Stromal cell of bone marrow (primary cell): Measurements from ENCODE around the gene CSNK2B.
A peak's percentile ranks its signal among the peaks of the same experiment; 100 is the strongest.

Experiments used
- DNase-seq: peaks from one replicate; pipeline ENCODE4 v3.0.0-alpha.2; 2012; ENCODE audit warnings: low read depth

CSNK2B gene

DNA sequence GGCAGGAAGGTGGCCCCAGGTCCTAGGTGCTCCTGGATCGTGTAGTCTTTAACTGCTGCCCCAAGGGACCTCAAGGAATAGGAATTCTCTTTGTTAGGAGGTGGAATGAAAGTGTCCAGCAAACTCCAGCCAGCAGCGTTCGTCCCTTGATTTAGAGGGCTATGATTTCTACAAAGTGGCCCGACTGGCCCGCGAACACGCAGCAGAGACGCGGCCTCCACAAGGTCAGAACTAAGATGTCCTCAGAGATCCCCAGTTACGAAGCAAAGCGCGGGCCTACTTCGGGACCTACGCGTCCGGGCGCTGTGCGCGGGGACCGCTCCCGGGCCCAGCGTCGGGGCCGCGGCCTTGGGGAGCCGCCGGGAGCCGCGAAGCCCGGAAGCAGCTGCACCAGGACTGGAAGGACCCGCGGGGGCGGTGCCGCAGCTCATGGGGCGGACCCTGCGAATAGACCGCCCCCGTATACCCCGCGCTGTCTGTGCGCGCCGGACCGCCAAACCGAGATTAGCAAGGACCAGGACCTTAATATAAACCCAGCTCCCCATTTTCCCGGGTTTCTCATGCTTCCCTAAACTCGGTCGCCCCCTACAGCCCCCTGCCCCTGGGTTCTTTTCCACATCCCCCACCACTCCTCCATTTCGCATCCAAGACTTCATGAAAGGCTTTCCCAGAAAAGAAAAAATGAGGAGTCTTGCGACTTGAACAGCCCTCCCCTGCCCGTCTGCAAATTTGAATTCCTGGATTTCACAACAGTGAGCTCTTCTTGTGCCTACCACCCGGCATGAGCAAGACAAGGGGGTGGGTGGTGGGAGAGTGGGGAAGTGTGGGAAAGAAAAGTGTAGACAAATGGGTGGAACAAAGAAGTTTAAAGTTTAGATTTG, 5.3 kb upstream of the CSNK2B start, which contains the start of gene C6orf47:
C6orf47 (minus strand) TSS at position 398 of the 881 bp plus-strand sequence. CDS start 831 bp downstream, outside the sequence.
- DNase-seq = peak; percentile 59

DNA sequence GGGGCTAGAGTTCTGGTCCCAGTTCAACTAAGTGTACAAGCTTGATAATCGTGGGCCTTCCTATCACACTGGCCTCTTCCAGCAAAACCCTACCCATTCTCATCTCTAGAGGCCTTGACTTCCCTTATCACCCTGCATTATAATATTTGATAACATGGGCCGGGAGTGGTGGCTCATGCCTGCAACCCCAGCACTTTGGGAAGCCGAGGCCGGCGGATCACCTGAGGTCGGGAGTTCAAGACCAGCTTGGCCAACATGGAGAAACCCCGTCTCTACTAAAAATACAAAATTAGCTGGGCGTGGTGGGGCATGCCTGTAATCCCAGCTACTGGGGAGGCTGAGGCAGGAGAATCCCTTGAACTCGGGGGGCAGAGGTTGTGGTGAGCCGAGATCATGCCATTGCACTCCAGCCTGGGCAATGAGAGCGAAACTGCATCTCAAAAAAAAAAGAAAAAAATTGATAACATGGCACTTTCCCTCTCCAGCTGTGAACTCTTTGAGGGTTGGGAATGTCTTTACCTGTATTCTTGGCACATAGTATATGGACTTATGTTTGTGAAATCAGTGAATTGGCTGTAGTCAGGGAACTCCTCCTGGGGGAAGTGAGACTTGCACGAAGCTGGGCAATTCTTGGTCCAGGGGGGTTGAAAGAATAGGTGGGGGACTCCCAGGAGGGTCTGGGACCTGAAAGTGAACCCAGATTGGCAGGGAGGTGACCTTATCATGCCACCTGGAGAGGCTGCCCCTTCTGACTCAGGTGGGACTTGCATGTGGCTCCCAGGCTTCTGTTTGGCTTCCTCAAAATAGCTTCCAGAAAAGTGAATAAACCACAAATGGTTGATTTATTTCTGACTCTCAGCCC, 4.4 kb upstream of the CSNK2B start:
- DNase-seq = no peak

DNA sequence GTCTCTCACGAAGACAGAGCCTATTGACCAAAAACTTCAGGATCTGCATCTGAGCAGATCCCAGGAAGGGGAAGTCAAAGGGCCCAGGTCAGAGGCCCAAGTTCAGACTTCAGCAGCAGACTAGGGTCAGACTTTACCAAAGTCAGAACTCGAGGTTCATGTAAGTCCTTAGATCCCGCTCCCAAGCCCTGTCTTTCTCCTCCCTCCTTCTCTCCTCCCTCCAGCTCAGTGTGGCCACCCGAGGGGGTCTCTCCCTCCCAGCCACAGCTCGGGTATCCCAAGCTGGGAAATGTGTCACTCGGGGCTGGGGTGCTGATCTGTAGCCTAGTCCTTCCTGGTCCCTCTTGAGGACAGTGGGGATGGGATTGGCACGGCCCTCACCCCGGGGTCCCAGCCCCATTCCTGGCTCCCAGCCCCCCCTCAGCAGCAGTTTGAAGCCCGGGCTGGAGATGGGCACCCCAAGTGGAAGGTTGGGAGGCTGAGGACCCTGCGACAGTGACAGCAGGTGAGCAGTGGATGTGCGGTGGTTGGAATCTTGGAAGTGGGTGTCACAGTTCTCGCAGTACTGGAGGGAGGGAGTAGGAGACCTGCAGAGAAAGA, 3.7 kb upstream of the CSNK2B start:
- no peak for DNase-seq

DNA sequence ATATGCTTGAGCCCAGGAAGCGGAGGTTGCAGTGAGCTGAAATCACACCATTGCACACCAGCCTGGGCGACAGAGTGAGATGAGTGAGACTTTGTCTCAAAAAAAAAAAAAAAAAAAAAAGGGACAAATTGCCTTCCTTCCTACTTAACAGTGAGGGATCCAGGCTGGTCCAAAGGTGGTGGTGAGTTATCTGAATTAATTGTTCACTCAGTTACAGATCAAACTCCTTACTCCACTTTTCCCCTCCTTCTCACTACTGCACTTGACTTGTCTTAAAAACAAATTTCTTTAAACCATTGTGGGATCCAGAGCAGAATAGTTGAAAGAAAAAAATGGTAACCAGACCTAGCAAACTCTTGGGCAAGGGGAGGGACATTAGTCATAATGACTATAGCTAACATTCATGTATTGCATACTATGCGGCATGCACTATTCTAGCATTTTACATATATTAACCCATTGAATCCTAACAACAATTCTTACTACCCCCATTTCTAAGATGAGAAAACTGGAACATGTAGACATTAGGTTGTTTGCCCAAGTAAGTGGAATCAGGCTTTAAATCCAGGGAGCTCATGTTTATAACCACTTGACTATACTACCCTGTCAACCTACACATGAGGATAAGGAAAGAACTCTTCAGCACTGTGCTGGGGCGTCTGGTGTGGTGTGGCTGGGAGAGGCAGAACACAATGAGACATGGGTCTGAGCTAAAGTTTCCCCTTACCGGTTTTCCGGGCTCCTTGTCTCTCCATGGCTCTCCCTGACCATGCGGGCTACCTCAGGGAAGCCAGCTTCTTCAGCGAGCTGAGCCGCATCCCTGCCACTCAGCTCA, 2.5 kb upstream of the CSNK2B start:
- DNase-seq = no peak

DNA sequence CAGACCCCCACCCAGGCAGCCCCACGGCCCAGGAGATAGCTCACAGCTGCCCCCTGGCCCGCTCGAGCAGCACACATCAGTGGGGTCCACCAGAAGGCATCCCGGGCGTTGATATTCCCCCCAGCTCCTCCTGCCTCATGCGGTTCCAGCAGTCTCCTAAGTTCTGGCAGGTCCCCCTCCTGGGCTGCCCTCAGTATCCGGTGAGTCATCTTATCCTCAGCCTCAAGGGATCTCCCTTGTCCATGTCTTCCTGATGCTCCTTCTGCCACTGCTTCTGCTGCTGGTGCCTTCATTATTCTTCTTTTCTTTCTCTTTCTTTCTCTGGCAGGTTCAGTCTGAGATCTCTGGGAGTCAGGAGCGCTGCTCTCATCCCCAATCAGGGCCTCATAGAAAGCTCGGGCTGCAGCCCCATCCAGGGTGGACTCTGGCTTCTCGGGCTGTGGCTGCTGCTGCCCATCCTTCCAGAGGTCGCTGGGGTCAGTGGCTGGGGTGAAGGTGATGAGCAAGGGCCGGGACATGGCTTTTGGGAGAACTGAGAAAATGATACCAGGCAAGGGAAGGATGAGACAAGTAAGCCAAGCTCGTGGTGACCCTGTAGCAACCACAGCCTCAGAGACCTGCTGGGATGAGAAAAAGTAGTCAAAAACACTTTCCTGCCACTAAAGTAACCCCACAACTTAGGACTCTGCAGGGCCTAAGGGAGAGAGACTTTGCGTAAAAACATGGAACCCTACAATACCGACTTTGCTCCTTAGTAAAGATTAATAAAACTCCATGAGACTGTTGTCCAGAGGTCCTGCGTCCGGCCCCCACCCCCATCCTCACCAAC, 1.7 kb upstream of the CSNK2B start:
- DNase-seq = peak; percentile 55

DNA sequence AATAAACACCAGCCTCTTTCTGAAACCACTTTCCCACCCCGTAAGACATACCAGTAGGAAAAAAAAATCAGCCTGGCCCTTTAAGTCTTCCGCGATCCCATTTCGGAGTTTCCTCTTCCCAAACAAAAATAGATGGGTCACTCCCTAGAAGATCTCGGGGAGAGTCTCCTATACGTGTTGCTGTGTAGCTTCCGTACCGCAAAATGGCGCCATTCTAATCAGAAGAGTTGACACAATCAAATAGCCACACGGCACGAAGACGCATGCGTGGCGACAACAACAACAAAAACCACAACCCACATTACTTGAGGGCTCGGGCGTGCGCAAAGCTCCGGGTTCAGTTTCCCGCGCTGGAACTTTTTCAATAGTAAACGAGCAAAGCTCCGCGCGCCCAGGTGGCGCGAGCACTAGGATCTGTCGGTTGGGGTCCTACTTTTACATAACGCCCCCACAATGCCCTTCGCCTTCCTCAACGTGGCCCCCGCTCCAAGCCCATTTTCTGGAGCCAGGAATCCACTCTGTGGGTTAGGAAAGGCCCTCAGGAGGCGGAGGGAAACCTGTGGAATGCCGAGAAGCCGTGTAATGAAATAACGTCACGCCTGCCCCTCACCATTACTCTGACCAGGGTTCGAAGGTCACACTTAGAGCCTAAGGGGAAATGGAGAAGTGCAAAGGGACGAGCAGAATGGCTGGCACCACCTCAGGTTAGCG, 935 bp upstream of the CSNK2B start, which contains the start of gene GPANK1:
GPANK1 (minus strand) TSS at position 208 of the 711 bp plus-strand sequence. CDS start 519 bp downstream, outside the sequence.
- DNase-seq = peak; percentile 90

DNA sequence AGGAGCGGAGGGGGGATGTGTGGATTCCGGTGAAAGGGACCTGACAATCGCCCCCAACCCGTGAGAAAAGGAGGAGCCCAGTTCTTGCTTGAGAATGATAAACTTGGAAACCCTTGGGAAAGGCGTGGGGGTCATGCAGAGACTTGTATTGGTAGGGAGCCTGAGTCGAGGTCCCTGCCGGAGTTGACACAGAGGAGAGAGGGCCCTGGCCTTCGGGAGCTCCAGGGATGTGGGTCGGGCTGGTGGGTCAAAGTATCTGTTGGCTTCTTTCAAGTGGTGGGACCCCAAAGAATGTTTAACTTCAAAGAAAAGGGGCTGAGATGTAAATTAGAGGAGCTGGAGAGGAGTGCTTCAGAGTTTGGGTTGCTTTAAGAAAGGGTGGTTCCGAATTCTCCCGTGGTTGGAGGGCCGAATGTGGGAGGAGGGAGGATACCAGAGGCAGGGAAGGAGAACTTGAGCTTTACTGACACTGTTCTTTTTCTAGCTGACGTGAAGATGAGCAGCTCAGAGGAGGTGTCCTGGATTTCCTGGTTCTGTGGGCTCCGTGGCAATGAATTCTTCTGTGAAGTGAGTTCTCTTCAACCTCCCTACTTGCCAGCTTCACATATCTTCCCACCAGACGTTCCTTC, 571 bp downstream of the CSNK2B start:
- DNase-seq = no peak

DNA sequence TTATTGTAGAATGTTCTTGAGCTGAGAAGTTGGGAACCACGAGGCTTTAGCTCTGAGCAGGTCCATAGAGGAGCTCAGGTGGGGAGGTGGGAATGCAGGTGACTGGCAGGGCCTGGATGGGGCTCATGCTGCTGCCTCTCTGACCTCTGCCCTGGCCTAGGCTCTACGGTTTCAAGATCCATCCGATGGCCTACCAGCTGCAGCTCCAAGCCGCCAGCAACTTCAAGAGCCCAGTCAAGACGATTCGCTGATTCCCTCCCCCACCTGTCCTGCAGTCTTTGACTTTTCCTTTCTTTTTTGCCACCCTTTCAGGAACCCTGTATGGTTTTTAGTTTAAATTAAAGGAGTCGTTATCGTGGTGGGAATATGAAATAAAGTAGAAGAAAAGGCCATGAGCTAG, 3.8 kb downstream of the CSNK2B start, which contains the start of gene LY6G5B:
LY6G5B (plus strand) TSS at position 301 of the 400 bp plus-strand sequence. CDS start 975 bp downstream, outside the sequence.
- DNase-seq = no peak

DNA sequence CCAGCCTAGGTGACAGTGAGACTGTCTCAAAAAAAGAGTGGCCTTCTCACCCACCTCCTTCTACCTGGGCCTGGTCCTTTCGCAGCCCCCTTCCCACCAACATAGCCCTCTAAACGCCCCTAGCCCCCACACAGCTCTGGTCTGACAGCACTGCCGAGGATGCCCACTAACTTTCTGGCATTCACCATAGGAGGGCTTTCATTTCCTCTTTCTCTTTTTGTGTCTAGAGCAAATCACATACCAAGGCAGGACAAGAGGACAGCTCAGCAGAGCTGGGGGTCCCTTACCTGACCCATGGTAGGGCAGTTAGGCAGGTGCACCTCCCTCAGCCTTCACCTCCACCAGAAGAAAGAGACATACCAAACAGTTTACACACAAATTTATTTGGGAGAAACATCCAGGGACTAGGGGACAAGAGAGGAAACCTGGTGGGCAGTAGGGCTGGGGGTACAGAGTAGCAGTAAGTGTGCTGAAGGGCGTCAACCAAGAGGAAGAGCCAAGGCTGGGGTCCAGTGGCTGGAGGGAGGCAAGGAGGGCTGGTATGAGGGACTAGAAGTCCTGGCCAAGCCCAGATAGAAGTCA, 10.5 kb downstream of the CSNK2B start:
- no peak for DNase-seq

DNA sequence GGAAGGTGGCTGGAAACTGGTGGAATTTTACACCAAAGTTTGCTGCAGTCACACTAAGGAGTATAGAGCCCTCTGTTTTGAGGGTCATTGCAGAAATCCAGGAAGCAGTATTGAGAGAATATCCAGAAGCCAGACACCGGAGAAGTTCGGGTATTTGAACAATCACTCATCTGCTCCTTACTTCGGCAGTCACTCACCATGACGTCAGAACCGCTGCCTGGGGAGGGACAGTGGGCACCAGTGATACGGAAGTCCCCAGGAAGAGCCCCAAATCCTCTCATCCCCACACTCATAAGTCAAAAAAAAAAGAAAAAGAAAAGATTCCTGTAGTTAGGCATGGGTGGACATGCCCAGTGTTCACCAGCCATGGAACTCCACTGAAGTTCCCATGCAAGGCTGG, 11.0 kb downstream of the CSNK2B start:
- no peak for DNase-seq

DNA sequence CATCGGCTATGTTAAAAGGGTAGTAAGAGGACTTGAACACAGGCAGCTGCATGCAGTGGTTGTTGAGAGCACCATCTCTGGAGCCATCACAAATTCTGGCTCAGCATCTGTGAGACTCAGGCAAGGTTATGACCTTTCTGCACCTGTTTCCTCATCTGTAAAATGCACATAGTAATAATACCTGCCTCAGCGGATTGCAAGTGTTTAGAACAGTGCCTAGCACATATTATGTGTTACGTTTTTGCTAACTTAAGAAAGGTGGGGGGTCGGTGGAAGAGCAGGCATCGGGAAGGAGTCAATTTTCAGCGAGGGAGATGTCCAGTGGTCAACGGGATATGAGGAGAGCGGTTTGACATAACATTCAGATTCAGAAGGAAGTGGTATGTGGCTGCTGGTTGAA, 12.1 kb downstream of the CSNK2B start:
- no peak for DNase-seq

DNA sequence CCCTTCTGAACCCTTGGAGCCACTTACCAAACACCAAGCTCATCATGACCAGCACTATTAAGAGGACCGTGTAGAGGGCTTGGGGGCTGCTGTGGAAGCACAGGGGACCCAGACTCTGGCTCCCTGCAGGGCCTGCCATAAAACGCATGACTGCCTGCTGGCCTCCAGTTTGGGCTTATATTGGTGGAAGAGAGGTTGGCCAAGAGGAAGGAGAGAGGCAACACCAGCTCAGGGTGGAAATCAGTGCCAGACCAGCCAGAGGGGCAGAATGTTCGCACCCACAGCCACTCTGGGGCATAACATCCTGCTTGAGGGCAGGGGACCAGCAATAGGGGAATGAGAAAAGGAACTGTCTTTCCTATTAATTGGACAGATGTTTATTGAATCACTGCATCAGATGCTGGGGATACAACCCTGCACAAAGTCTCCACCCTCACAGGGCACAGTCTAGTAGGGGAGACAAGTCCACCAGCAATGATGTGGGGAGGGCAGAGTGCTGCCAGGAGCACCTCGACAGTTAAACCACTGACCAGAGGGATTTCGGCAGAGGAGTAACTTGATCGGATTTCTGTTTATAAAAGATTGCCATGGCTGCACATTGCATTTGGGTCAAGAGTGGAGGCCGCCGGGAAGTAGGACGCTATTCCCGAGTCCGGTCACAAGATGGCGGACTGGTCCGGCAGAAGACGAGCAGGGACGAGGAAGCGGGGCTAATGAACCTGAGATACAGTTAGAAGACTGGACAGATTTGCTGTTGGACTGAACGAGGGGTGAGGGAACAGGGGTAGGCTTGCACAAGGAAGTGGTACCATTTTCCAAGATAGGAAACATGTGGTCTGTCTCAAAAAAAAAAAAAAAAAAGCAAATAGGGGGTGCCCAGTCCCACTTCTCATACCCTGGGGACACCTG, 14.6 kb downstream of the CSNK2B start, which contains the start of gene LY6G5C:
LY6G5C (minus strand) TSS at position 842 of the 909 bp plus-strand sequence; CDS start at position 148, 694 bp downstream.
- DNase-seq = peak; percentile 81

DNA sequence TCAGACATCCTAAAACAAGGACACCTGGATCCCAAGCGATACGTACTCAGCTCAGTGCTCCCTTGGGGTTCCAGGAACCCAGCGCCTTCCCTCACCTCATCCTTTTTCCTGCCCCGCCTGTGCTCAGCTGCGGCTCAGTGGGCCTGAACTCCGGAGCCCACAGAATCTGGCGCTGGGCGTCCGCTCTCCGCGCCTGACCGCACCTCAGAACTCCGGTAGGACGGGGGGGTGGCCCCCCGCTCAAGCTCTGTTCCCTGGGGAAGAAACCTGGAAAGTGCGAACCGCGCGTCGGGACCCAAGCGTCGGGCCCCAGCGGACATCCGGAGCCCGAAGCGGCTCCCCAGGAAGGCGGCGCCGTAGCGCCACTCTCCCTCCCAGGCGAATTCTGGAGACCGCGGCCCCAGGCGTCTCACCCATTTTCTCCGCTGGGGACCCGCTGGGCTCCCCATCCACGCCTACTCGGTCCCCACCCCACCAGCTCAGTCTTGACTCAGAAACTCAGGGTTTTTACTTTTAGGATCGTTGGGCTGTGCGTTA, 15.3 kb downstream of the CSNK2B start:
- DNase-seq = no peak

DNA sequence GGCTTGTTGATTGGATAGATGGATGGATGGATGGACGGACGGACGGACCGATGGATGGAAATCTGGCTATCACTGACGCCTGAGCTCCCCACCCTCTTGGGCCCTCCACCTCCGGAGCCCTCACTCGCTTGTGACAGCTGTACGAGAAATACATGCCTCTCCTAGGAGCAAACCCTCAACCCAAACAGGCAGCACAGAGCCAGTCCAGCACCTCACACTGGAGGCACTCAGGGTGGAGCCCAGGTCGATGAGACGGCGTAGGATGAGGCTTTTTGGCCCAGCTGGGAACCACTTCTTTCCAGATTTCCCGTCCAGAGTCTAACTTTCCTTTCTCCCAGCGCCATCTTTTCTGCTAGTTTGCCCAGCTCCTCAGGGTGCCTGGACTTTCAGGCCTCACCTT, 17.7 kb downstream of the CSNK2B start:
- no peak for DNase-seq

DNA sequence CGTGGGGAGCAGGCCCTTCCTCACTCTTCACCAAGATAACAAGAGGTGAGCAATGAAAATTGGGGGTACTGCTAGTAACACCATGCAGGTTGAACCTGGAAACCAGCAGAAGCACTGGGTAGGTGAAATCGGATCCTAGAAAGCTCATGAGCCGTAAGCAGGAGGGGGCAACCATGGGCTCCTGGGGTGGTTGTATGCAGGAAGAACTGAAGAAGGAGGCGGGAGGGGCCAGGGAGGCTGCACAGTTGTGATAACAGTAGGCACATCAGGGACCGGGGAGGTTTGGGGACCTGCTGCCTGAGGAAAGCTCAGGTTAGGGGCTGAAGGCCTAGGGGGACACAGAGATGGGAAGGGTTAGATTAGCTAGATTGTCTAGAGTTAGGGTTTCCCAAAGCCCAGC, 20.6 kb downstream of the CSNK2B start:
- DNase-seq = no peak

DNA sequence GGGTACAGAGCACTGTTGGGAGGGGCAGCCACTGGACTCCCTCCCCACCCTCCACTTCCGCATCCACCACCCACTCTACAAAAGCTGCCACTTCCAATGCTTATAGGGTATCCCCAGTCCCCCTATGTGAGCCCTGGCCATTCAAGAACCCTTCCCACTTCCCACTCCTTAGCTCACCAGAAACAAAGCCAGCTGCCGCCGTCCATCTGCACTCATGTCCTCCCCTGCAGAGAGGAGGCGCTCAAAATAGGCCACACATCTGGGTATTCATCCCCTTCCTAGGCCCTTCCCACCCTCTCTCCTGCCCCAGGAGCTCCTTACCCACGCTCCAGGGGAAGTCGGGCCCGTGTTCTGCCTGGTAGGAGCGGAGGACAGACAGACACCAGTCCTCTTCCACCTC, 21.4 kb downstream of the CSNK2B start:
- no peak for DNase-seq
